IMR-90 (cell line): ENCODE data around the gene GALNT17. TPM values are rescaled to one million over a fixed set of nuclear protein-coding genes. Genes with fewer than 3 reads are reported as not detected.

Experiments
- ATAC-seq: fragments of 200-7000 bp; cut with Tn5 transposase; 2 replicates; pipeline ENCODE4 v1.9.1; 2020; ENCODE audit warnings: low read depth, mild to moderate bottlenecking, moderate library complexity
- BruUV-seq: library from RNA; stranded (reverse); fragments of 400-500 nt; replicated peaks from 2 replicates; lab custom pipeline; 2021; lab: Mats Ljungman, UMichigan
- CTCF ChIA-PET: fragments of 300-600 bp; formaldehyde crosslinking; extraction: SDS; loops from one replicate; lab custom pipeline; 2021; ENCODE audit warnings: antibody characterized with exemption; lab: Yijun Ruan, JAX
- POLR2A ChIA-PET: fragments of 300-600 bp; sonication (Branson Sonifier 250); formaldehyde crosslinking; loops from one replicate; lab custom pipeline; 2022; ENCODE audit warnings: antibody characterized with exemption; ENCODE audit not compliant: unreplicated experiment; lab: Charles Lee
- DNase-seq: peaks from one replicate; pipeline ENCODE4 v3.0.0; 2013
- H2AFZ ChIP-seq: replicated peaks from 2 replicates; pipeline ENCODE3; 2013; ENCODE audit warnings: low read length, mild to moderate bottlenecking; ENCODE audit not compliant: poor library complexity
- H2AK5ac ChIP-seq: 2 replicates; pipeline ENCODE4 v1.6.1; 2013; ENCODE audit warnings: low read depth, low read length, inconsistent platforms
- H2AK9ac ChIP-seq: replicated peaks from 2 replicates; pipeline ENCODE3; 2013; ENCODE audit warnings: mild to moderate bottlenecking, low read depth, low read length, moderate library complexity; ENCODE audit not compliant: poor library complexity
- H2BK120ac ChIP-seq: 2 replicates; pipeline ENCODE4 v1.6.1; 2013; ENCODE audit warnings: low read depth, low read length, inconsistent platforms
- H2BK15ac ChIP-seq: 3 replicates; pipeline ENCODE4 v1.6.1; 2013; ENCODE audit warnings: low read depth, low read length, inconsistent platforms
- H2BK20ac ChIP-seq: 2 replicates; pipeline ENCODE4 v1.6.1; 2013; ENCODE audit warnings: low read depth, mild to moderate bottlenecking, inconsistent platforms, low read length, moderate library complexity
- H2BK5ac ChIP-seq: 2 replicates; pipeline ENCODE4 v1.6.1; 2013; ENCODE audit warnings: mild to moderate bottlenecking, low read depth, low read length, inconsistent platforms; ENCODE audit not compliant: poor library complexity, severe bottlenecking
- H3K14ac ChIP-seq: replicated peaks from 2 replicates; pipeline ENCODE4 v1.6.1; 2013; ENCODE audit warnings: low read depth, low read length, inconsistent platforms
- H3K18ac ChIP-seq: 2 replicates; pipeline ENCODE4 v1.6.1; 2013; ENCODE audit warnings: low read depth, low read length, control low read depth
- H3K23ac ChIP-seq: 2 replicates; pipeline ENCODE4 v1.6.1; 2013; ENCODE audit warnings: low read depth, low read length, inconsistent platforms
- H3K27ac ChIP-seq: 2 replicates; pipeline ENCODE4 v1.5.1; 2013; ENCODE audit warnings: mild to moderate bottlenecking, control low read depth, low read length; ENCODE audit not compliant: insufficient read depth
- H3K27me3 ChIP-seq: 2 replicates; pipeline ENCODE4 v1.6.1; 2013; ENCODE audit warnings: low read length; ENCODE audit not compliant: control insufficient read depth, insufficient read depth
- H3K36me3 ChIP-seq: 2 replicates; pipeline ENCODE4 v1.6.1; 2013; ENCODE audit warnings: low read length, mixed read lengths; ENCODE audit not compliant: control insufficient read depth, insufficient read depth
- H3K4ac ChIP-seq: 2 replicates; pipeline ENCODE4 v1.6.1; 2013; ENCODE audit warnings: low read depth, low read length, inconsistent platforms
- H3K4me1 ChIP-seq: 2 replicates; pipeline ENCODE4 v1.6.1; 2013; ENCODE audit warnings: low read length, mixed read lengths; ENCODE audit not compliant: control insufficient read depth, insufficient read depth
- H3K4me2 ChIP-seq: 2 replicates; pipeline ENCODE4 v1.6.1; 2013; ENCODE audit warnings: low read depth, mild to moderate bottlenecking, control low read depth, low read length, moderate library complexity
- H3K4me3 ChIP-seq: 2 replicates; pipeline ENCODE4 v1.5.1; 2013; ENCODE audit warnings: low read depth, mild to moderate bottlenecking, control low read depth, low read length, moderate library complexity; ENCODE audit not compliant: insufficient read depth
- H3K56ac ChIP-seq: 2 replicates; pipeline ENCODE4 v1.6.1; 2013; ENCODE audit warnings: low read length, inconsistent platforms; ENCODE audit not compliant: insufficient read depth; ENCODE audit errors: extremely low read depth
- H3K79me1 ChIP-seq, 2 experiments: 2 replicates each; pipeline ENCODE4 v1.6.1; 2013; ENCODE audit warnings: low read length in 2 of 2, inconsistent platforms in 1 of 2, low read depth in 1 of 2
- H3K9ac ChIP-seq: 2 replicates; pipeline ENCODE4 v1.6.1; 2013; ENCODE audit warnings: low read depth, low read length, control low read depth
- H3K9me1 ChIP-seq: 2 replicates; pipeline ENCODE4 v1.6.1; 2013; ENCODE audit warnings: low read length, inconsistent platforms; ENCODE audit not compliant: insufficient read depth
- H3K9me3 ChIP-seq: 2 replicates; pipeline ENCODE4 v1.6.1; 2013; ENCODE audit warnings: low read length; ENCODE audit not compliant: control insufficient read depth, insufficient read depth
- H4K20me1 ChIP-seq: 2 replicates; pipeline ENCODE4 v1.6.1; 2013; ENCODE audit warnings: low read length, inconsistent platforms; ENCODE audit not compliant: insufficient read depth
- H4K5ac ChIP-seq: 2 replicates; pipeline ENCODE4 v1.6.1; 2013; ENCODE audit warnings: mild to moderate bottlenecking, low read depth, low read length, control low read depth
- H4K8ac ChIP-seq, 2 experiments: 2 replicates each; pipeline ENCODE4 v1.6.1; 2013; ENCODE audit warnings: low read depth in 2 of 2, low read length in 2 of 2, control low read depth in 1 of 2, inconsistent platforms in 1 of 2
- H4K91ac ChIP-seq: 2 replicates; pipeline ENCODE4 v1.6.1; 2013; ENCODE audit warnings: low read depth, low read length, inconsistent platforms; ENCODE audit not compliant: insufficient read depth
- CHD1 ChIP-seq: IDR thresholded peaks from 2 replicates; pipeline ENCODE4 v1.6.1; 2012; ENCODE audit warnings: low read depth, low read length, improper control_type of control experiment
- CTCF ChIP-seq: conservative IDR thresholded peaks from 2 replicates; pipeline ENCODE4 v1.5.1; 2012; ENCODE audit warnings: mild to moderate bottlenecking, low read depth, low read length, improper control_type of control experiment
- ELK1 ChIP-seq: fragments of 150-350 bp; IDR thresholded peaks from 2 replicates; pipeline ENCODE4 v1.6.1; 2016; ENCODE audit warnings: low read depth, mild to moderate bottlenecking, low read length, moderate library complexity, borderline replicate concordance
- FOS ChIP-seq: fragments of 150-350 bp; IDR thresholded peaks from 2 replicates; pipeline ENCODE4 v1.6.1; 2016; ENCODE audit warnings: low read depth, low read length
- POLR2A ChIP-seq: IDR thresholded peaks from 2 replicates; pipeline ENCODE4 v1.6.1; 2012; ENCODE audit warnings: mild to moderate bottlenecking, low read depth, low read length
- RAD21 ChIP-seq: IDR thresholded peaks from 2 replicates; pipeline ENCODE4 v1.6.1; 2012; ENCODE audit warnings: low read length, improper control_type of control experiment
- RFX5 ChIP-seq: IDR thresholded peaks from 2 replicates; pipeline ENCODE4 v1.8.0; 2012; ENCODE audit warnings: low read depth, mild to moderate bottlenecking, low read length, moderate library complexity
- WGBS, 2 experiments: methylation state at CpG; one replicate each; pipeline versions ENCODE4 v1.1.5 to v1.1.7; 2013; ENCODE audit warnings: missing lambda C conversion rate in 2 of 2; ENCODE audit not compliant: insufficient read length in 1 of 2; ENCODE audit errors: extremely low coverage in 2 of 2; 5-methylcytosine and 5-hydroxymethylcytosine counted together
- dilution Hi-C: fragments of 300-500 bp; cut with HindIII; formaldehyde crosslinking; loops from one replicate; pipeline ENCODE4 v1.14.3; 2018; ENCODE audit warnings: low sequenced_read_pairs; ENCODE audit not compliant: unreplicated experiment
- in situ Hi-C: fragments of 300-500 bp; cut with MboI; formaldehyde crosslinking; loops from 3 replicates; pipeline ENCODE4 v1.14.3; 2019; ENCODE audit warnings: low sequenced_read_pairs, inconsistent platforms, mixed read lengths
- intact Hi-C: fragments of 100-400 bp; cut with micrococcal nuclease; formaldehyde crosslinking; loops from 2 replicates; pipeline ENCODE4 v1.10.0; 2022
- polyA plus RNA-seq, 3 experiments: library from polyadenylated mRNA; depleted of rRNA; stranded (reverse); fragments of >200 nt; gene quantifications; 2 replicates each; pipeline ENCODE4 v1.2.3, GENCODE V29; 2012; ENCODE audit warnings: low replicate concordance in 1 of 3
- total RNA-seq: library from RNA; depleted of rRNA; stranded (reverse); fragments of >200 nt; gene quantifications from 2 replicates; pipeline ENCODE4 v1.2.3, GENCODE V29; 2012

The GALNT17 gene
- total and polyA plus RNA-seq, 2 of the 4 experiments (the other 2 are of a cell fraction): not detected

GRCh38 chr7:71198391-71198790 is 66.4 kb downstream of the GALNT17 start:
- H2AK9ac ChIP-seq: no peak overlapping the region
- H3K18ac ChIP-seq: no peak overlapping the region
- H3K27me3 ChIP-seq: no peaks in the 10 kb centered on the region
- no peak overlapping the region for H4K5ac ChIP-seq
- no peak overlapping the region for H4K8ac ChIP-seq
- H3K9me3 ChIP-seq: peaks cover 3% of the 10 kb centered on the region
- POLR2A ChIA-PET: no interaction called here
- dilution Hi-C loops (no loop called here), intact Hi-C loops (no loop called here), in situ Hi-C loops (no loop called here)
- H3K4me1 ChIP-seq: no peaks in the 10 kb centered on the region
- H3K9ac ChIP-seq: no peak overlapping the region
- H3K79me1 ChIP-seq: no peaks in the 10 kb centered on the region
- H3K36me3 ChIP-seq: no peaks in the 10 kb centered on the region
- no peak overlapping the region for H2AFZ ChIP-seq
- DNase-seq (no peak), ATAC-seq (no peak)
- no peak overlapping the region for H3K4me2 ChIP-seq
- no peaks in the 10 kb centered on the region for H3K9me1 ChIP-seq
- TF ChIP-seq CTCF (no peak), RAD21 (no peak), POLR2A (no peak), ELK1 (no peak), FOS (no peak), RFX5 (no peak), CHD1 (no peak)
- no peak overlapping the region for H2BK20ac ChIP-seq
- no peak overlapping the region for H4K91ac ChIP-seq
- H4K20me1 ChIP-seq: no peaks in the 10 kb centered on the region
- no peak overlapping the region for H3K4me3 ChIP-seq
- no peak overlapping the region for H3K23ac ChIP-seq
- H3K14ac ChIP-seq: no peak overlapping the region
- 40% methylated on average over 1 of the region's 6 CpGs; no CpG with 5 or more reads in 1 of the 2 experiments for WGBS, 2 experiments
- CTCF ChIA-PET: no interaction called here
- no peak overlapping the region for H2AK5ac ChIP-seq
- H2BK5ac ChIP-seq: no peak overlapping the region
- H3K27ac ChIP-seq: no peak overlapping the region
- no peak overlapping the region for H3K4ac ChIP-seq
- BruUV-seq: no TSS peak
- no peak overlapping the region for H3K56ac ChIP-seq
- H2BK15ac ChIP-seq: no peak overlapping the region
- no peak overlapping the region for H2BK120ac ChIP-seq
